ENCODE data around the gene TNFAIP8L1.

- TF ChIP-seq, protein P1, sequence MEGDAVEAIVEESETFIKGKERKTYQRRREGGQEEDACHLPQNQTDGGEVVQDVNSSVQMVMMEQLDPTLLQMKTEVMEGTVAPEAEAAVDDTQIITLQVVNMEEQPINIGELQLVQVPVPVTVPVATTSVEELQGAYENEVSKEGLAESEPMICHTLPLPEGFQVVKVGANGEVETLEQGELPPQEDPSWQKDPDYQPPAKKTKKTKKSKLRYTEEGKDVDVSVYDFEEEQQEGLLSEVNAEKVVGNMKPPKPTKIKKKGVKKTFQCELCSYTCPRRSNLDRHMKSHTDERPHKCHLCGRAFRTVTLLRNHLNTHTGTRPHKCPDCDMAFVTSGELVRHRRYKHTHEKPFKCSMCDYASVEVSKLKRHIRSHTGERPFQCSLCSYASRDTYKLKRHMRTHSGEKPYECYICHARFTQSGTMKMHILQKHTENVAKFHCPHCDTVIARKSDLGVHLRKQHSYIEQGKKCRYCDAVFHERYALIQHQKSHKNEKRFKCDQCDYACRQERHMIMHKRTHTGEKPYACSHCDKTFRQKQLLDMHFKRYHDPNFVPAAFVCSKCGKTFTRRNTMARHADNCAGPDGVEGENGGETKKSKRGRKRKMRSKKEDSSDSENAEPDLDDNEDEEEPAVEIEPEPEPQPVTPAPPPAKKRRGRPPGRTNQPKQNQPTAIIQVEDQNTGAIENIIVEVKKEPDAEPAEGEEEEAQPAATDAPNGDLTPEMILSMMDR (IDR thresholded peaks at IDR 0.05; ENCODE audit: low read depth, low read length) = no peak
- TF ChIP-seq POLR2A (IDR thresholded peaks at IDR 0.05; ENCODE audit: extremely low read depth, insufficient read length) = no peak
Observed at GRCh38 chr19:4620675-4621074, 18.6 kb upstream of the TNFAIP8L1 start.
